Stimulated activated CD8-positive, alpha-beta memory T cell treated with anti-CD3 and anti-CD28 coated beads, Interleukin-7, amount 100 ng/mL, for 48 hours (primary cell): Measurements from ENCODE around the gene ODAD3.
"Not testable (repeated sequence)": the region's sequence is repeated elsewhere in the genome, so short reads cannot be mapped to it uniquely, and the experiment has no call there.

ENCODE experiments used
- DNase-seq, 2 donors: peaks; one replicate each; pipeline ENCODE4 v3.0.0-alpha.2; 2020; ENCODE audit warnings: low read depth in 1 of 2; ENCODE audit errors: extremely low read depth in 1 of 2

Gene ODAD3

DNA sequence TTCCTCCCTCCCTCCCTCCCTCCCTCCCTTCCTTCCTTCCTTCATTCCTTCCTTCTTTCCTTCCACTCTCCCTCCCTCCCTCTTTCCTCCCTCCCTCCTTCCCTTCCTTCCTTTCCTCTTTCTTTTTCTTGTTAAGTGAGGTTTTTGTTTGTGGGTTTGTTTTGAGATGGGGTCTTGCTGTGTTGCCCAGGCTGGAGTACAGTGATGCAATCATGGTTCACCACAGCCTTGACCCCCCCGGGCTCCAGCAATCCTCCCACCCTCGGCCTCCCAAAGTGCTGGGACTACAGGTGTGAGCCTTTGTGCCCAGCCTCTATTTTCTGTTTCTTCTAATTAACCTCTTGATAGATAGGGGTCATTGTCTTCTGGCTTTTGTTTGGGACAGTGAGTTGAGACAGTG is 26.5 kb upstream of the ODAD3 start:
- no peak for DNase-seq

GRCh38 chr19:11460207-11460606 is 25.3 kb upstream of the ODAD3 start:
- no peak for DNase-seq

DNA sequence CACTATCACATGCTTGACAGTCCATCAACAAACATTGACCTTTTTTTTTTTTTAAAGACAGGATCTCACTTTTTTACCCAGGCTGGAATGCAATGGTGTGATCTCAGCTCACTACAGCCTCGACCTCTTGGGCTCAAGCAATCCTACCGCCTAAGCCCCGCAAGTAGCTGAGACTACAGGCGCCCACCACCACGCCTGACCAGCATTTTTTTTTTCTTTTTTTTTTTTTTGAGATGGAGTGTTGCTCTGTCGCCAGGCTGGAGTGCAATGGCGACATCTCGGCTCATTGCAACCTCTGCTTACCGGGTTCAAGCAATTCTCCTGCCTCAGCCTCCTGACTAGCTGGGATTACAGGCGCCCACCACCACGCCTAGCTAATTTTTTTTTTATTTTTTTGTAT is 24.0 kb upstream of the ODAD3 start:
- not testable (repeated sequence) for DNase-seq

- no peak for DNase-seq
These were observed 23.4 kb upstream of the ODAD3 start for GRCh38 chr19:11458236-11458900.

GRCh38 chr19:11457831-11458230 is 22.9 kb upstream of the ODAD3 start:
- no peak for DNase-seq

GRCh38 chr19:11457115-11457514 is 22.2 kb upstream of the ODAD3 start:
- DNase-seq = no peak

- no peak for DNase-seq
These were observed 21.7 kb upstream of the ODAD3 start for GRCh38 chr19:11456659-11457058.

DNA sequence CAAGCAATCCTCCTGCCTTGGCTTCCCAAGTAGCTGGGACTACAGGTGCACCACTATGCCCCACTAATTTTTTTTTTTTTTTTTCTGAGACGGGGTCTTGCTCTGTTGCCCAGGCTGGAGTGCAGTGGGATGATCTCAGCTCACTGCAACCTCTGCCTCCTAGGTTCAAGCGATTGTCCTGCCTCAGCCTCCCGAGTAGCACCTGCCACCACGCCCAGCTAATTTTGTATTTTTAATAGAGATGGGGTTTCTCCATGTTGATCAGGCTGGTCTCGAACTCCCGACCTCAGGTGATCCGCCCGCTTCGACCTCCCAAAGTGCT is 20.3 kb upstream of the ODAD3 start:
- not testable (repeated sequence) for DNase-seq

GRCh38 chr19:11453468-11454341 is 18.8 kb upstream of the ODAD3 start:
- DNase-seq = no peak

GRCh38 chr19:11452620-11453310 is 17.8 kb upstream of the ODAD3 start:
- DNase-seq = no peak

DNA sequence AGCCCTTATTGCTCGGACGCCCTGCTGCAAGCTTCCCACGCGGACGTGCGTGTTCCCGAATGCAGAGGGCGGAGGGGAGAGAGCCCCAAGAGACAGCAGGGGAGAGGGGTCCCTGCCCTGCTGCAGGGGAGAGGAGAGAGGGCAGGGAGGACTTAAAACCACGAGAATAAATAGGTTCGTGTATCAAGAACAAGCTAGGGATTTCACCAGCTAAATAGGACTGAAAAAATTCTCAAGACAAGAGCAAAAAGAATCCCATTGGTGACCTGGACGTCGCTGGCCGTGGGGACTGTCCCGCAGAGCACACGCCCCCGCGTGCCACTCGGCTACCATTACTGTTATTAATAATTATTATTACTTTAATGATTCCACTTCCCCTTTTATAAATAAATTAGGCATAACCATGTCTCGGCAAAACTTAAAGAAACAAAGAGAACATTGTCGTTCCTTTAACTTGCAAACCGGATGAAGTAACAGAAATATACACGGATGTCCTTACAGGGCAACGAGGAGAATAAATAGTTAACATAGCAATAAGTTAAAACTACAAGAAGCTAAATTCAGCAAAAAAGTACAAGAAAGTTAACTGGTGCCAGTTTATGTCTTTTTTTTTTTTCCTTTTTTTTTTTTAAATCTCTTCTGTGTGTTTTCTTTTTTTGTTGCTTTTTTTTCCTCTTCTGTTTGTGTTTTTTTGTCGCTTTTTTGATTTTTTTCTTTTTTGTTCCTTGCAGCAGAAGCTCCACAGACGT is 17.1 kb upstream of the ODAD3 start:
- DNase-seq = no peak

DNA sequence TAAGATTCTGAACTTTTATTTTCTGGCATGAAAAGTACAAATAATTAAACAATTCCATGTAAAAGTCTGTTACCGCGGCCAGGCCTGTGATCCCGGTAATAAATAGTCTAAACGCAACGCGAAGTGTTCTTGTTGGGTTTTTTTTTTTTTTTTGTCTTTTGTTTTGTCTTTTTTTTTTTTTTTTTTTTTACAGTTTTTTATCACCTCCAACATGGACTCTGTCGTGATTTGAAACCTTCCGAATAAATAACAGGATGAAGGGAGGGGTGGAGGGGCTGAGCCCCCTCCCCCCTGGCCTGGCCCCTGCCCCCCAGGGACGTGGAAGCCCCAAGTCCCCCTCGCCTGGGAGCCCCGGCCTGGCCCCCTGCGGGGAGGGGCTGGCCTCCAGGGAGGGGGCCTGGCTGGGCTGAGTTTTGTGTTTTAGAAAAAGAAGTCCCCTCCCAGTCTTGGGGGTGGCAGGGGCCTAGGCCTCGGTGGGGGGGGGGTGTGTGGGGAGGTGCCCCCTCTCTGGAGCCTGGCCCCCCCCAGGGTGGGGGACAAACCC is 16.5 kb upstream of the ODAD3 start:
- no peak for DNase-seq

DNA sequence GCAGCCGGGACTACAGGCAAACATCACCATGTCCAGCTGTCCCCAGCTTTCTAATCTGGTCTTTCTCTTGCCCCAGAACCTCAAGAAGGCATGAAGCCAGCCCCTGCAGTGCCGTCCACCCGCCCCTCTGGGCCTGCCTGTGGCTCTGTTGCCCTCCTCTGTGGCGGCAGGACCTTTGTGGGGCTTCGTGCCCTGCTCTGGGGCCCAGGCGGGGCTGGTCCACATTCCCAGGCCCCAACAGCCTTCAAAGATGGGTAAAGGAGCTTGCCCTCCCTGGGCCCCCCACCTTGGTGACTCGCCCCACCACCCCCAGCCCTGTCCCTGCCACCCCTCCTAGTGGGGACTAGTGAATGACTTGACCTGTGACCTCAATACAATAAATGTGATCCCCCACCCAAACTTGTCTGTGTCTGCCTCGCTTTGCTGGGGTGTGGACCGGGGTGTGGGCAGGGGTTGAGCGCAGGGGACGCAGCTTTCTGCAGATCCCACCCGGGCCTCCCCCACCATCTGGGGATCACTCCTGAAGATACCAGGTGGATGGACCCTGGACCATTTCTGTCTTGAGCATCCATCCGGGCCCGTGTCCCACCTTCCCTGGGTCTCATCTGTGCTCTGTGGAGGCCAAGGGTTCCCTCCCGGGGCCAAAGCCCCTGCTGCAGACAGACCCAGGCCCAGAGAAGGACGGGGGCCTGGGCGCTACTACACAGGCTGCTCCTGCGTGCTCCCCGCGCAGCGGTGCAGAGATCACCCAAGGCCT is 15.8 kb upstream of the ODAD3 start:
- DNase-seq = no peak

- no peak for DNase-seq
These were observed 14.1 kb upstream of the ODAD3 start for GRCh38 chr19:11448923-11449554.

DNA sequence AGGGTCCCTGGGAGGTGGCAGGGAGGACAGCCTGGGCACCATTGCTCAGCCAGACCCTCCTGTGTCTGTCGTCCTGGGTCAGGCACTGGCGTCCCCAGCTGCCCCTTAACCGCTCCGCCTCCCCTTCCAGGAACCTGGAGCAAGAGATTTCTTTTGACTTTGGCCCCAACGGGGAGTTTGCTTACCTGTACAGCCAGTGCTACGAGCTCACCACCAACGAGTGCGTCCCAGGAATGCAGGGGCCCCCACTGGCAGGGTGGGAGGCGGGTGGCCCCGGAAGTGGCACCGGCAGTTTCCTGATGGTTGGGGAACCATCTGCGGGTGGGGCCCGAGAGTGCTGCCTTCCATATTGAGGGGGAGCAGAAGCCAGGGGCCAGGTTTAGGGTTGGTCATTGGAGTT is 13.5 kb upstream of the ODAD3 start:
- DNase-seq = no peak

- DNase-seq = no peak
These were observed 12.7 kb upstream of the ODAD3 start for GRCh38 chr19:11447347-11448262.

DNA sequence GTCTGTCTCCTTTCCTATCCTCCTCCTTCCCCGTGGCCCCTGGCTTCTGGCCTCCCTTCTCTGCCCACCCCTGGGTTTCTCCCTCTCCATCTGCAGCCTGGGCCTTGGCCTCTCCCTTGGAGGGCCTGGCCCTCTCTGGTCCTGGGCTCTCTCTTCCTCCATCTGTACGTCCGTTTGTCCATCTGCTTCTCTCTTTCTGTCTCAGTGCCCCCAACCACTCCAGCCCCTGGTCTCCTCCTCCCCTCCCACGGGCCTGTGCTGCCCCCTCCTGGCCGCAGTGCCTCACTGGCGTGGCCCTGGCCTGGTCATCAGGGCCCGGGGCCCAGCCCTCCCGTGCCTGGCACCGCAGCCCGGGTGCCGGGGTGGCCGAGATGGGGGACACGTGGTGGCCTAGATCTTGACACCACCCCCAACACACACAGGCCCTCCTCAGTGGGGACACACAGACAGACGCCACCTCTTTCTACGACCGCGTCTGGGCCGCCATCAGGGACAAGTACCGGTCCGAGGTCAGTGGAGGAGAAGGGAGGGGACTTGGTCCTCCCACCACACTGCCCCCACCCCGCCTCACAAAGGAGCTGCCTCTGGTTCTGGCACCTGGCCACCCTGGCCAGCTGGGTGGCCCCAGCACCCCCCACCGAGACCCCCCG is 11.9 kb upstream of the ODAD3 start:
- DNase-seq = no peak

- DNase-seq = no peak
These were observed 11.3 kb upstream of the ODAD3 start for GRCh38 chr19:11446271-11446651.
